GM21528 (cell line): ENCODE measurements around the gene BOK.
"Not testable (repeated sequence)": the region's sequence is repeated elsewhere in the genome, so short reads cannot be mapped to it uniquely, and the experiment has no call there.

Experiments used
- ATAC-seq: cut with Tn5 transposase; IDR thresholded peaks from one replicate; pipeline ENCODE4 v1.9.1; 2021; ENCODE audit warnings: mild to moderate bottlenecking, moderate library complexity; ENCODE audit not compliant: unreplicated experiment, low FRiP score

The BOK gene

DNA sequence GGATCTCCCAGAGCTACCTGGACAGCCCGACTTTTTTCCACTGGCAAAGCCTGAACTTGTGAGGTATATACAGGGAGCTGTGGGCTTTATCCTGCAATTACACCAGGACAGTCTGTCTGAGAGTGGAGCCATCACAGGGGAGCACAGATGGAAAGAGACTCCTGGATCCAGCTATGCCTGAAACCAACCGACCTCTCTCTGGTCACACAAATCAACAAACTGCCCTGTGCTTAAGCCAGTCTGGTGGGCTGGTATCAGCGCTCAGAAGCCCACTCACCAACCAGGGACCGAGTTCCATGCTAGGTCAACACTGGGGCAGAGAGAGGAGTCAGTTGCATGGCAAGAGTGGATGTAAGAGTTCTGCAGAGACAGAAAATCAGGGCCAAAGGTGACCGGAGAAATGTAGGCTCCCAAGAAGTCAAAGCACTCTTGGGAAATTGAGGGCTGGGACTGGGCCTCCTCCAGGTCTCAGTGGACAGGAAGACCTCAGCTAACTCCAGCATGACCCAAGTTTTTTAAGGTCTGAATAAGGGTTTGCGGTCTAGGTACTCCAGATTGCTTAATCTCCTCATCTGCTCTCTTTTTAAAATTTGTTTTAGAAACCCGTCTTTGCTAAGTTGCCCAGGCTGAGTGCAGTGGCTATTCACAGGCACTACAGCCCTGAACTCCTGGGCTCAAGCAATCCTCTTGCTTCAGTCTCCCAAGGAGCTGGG is 3.8 kb upstream of the BOK start:
- no peak for ATAC-seq

DNA sequence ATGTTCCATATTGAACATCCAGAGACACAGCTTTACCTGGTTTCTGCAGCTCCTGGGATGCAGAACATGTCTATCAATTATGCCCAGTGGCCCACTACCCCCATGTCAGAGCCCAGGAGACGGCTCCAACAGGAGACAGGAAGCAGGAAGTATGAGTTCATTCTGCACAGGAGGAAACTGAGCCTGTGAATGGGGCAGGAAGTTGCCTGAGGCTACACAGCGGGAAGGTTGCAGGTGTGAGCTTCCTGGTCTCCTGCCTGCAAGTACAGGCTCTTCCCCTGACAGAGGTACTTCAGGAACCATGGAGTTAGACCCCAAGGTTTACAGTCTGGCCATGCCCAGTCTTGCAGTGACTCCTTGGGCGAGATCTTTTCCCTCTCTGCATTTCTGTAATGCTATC is 2.8 kb upstream of the BOK start:
- no peak for ATAC-seq

DNA sequence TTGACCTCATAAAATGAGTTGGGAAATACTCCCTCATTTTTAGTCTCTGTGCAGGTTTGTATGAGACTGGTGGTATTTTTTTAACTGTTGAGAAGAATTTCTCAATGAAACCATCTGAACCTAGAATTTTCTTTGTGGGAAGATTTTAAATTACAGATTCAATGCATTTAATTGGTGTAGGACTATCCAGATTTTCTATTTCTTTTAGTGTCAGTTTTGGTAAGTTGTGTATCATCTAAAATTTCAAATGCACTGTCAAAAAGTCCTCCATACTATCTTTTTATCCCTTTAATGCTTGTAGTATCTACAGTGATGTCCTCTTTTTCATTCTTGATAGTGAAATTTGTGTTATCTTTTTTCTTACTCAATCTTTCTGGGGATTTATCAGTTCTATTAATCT is 1.8 kb upstream of the BOK start:
- no peak for ATAC-seq

DNA sequence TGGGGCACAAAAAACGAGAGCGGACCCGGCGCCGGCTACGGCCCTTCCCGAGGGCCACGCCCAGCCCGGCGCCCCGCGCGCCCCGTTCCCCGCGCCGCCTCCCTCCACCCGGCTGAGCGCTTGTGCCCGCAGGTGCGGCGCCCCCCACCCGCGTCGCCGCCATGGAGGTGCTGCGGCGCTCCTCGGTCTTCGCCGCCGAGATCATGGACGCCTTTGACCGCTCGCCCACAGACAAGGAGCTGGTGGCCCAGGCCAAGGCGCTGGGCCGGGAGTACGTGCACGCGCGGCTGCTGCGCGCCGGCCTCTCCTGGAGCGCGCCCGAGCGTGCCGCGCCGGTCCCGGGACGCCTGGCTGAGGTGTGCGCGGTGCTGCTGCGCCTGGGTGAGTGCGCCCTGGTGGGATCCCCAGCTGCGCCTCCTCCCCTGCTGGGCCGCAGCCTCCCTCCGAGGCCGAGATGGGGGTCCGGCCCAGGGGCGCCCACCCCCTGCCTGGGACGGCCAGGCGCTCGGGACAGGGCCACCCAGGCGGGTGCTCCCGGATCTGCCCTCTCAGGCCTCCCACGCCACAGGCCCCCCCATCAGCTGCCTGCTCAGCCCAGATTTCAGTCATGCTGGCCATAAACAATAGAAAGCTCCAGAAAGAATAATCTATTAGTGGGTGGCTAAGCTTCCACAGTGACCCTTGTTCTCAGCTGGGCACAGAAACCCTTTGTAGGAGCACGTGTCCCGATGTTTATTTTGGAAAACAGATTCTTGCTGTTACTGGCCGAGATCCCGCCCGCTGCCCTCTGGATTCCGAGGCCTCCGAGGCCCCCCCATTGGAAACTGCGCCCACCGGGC is 997 bp downstream of the BOK start:
- no peak for ATAC-seq

GRCh38 chr2:241560162-241560882 is 1.8 kb downstream of the BOK start:
- no peak for ATAC-seq

DNA sequence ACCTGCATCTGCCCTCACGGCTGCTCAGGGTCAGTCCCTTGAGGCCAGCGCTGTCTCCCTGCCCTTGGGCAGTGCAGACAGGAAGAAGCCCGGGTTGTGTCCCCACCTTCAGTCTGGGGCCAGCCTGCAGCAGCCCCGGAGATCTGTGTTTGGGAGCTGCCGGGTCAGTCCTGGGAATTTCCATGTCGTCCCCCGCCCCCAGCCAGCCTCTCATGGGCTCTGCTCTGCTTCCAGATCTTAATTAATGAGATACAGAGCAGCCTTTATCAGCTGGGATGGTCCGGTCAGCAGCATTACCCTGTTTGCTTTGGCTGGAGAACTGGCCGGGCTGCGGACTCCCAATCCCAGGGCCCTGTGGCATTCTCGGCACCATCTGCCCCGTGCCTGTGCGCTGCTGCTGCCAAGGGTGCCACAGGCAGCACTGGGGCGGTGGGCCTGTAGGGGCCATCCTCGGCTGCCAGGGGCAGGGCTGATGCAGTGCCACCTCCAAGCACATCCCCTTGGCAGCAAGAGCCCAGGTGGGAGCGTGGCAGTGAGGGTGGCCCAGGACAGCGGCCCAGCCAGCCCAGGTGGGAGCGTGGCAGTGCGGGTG is 2.4 kb downstream of the BOK start:
- no peak for ATAC-seq

GRCh38 chr2:241561832-241562231 is 3.3 kb downstream of the BOK start:
- ATAC-seq, result no peak

DNA sequence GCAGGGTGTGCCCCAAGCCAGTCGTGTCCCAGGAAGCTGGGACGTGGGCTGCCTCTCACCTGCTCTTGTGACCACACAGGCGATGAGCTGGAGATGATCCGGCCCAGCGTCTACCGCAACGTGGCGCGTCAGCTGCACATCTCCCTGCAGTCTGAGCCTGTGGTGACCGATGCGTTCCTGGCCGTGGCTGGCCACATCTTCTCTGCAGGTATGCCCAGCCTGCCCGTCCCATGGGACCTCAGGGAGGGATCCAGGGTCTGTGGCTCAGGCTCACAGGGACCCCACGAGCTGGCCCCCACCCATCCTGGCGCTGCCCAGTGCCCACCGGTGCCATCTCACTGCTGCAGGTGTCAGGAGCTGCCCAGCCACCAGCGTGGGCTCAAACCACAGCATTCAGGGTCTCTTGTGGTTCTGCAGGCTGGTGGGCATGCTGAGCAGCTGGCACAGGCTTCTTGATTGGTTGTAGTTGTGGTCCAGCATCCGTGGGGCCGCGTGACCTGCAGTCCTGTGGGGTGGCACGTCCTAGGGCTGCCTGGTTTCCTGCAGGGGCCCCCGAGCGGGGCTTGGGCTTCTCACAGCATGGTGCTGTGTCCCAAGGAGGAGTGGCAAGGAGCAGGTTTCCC is 3.8 kb downstream of the BOK start:
- ATAC-seq, result no peak

DNA sequence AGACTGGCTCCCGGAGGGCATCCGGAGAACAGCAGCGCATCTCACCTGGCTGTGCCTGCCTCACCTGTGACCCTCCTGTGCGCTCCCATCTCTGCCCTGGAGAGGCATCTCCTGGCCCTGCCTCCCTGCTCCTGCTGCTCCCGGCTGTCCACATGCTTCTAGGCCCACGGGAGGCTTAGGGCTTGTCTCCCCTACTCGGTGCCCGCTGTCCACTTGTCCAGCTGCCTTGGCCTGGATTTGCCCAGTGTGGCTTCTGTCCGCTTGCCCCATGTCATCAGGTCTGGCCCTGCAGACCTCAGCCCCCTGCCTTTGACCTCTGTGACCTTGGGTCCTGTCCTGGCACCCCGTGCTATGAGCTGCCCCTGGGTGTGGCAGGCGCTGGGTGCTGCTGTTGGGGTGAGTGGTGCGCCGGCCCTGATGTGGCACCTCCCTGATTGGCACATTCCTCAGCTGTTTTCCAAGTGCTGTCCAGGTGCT is 4.5 kb downstream of the BOK start:
- ATAC-seq, result no peak

DNA sequence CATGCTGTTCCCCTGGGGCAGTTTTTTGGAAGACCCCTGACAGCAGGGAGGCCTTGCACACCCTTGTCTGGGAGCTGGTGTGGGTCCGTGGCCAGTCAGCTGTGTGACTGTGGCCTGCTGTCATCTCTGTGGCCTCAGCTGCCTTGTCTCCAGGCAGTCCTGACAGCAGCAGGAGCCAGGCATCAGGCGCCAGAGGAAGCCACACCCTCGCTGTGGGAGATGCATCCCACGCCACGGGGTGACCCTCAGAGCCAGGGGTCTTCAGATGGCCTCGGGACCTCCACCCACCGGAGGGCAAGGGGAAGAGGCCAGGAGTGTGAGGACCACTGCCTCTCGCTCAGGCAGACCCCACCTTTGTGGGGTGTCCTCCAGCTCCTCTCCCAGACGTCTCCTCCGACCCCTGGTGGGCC is 5.0 kb downstream of the BOK start:
- no peak for ATAC-seq

DNA sequence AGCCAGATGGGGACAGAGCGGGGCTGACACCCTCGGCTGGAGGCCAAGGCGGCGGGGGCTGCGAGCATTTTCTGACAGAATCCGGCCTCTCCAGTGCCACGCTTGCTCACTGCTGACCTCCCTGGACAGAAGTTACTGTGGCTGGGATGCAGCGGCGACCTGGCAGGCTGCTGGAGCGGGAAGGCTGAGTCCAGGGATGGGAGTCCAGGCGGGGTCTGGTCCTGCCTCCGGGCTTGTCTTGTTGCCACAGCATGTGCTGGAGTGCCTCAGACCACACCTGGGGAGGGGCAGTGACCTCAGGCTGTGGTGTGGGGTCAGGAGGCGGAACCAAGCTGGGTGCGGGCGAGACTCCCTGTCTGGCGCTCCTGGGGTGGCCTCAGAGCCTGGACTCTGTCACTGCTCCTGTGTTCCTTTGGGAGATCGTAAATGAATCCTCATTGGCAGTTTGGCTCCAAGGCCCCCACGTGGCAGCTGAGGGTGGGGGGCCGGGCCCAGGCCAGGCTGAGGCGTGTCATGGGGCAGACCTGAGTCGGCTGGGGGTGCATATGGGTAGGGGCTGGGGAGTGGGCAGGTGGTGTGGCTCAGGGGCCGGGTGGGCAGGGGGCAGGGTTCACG is 5.5 kb downstream of the BOK start:
- ATAC-seq, result no peak

GRCh38 chr2:241564596-241565410 is 6.3 kb downstream of the BOK start:
- no peak for ATAC-seq

DNA sequence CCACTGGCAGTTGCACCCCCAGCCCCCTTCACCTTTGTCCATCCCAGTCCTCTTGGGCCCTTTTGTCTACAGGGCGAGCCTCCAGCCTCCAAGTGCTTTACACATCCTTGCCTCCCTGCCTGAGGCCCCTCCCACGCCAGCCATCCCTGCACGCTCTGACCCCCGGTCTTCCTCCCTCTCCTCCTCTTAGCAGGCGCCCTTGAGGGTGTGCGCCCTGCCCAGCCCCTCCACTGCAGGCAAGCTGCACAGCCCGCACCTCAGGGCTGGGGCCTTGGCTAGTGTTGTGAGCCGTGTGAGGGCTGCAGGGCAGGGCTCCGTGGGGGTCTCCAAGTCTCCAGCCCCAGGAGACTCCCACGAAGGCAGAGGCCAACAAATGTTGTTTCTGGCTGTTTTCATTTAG is 6.9 kb downstream of the BOK start:
- ATAC-seq, result no peak

DNA sequence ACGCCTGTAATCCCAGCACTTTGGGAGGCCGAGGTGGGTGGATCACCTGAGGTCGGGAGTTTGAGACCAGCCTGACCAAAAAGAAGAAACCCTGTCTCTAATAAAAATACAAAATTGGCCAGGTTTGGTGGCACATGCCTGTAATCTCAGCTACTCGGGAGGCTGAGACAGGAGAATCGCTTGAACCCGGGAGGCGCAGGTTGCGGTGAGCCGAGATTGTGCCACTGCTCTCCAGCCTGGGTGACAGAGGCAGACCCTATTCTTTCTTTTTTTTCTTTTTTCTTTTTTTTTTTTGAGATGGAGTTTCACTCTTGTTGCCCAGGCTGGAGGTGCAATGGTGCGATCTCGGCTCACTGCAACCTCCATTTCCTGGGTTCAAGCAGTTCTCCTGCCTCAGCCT is 7.5 kb downstream of the BOK start:
- not testable (repeated sequence) for ATAC-seq

GRCh38 chr2:241566468-241566867 is 7.9 kb downstream of the BOK start:
- no peak for ATAC-seq

DNA sequence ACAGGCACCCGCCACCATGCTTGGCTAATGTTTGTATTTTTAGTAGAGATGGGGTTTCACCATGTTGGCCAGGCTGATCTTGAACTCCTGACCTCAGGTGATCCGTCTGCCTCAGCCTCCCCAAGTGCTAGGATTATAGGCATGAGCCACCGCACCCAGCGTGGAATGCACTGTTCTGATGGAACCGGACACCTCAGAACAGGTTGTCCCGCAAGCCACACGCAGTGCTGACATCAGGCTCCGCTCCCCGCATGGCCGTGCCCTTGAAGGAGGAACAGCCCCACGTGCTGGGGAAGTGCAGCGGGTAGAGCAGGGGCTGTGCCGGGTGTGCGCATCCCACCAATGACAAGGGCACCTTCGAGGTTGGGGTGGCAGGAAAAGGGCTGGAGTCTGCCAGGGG is 8.7 kb downstream of the BOK start:
- ATAC-seq, result not testable (repeated sequence)

GRCh38 chr2:241567776-241568175 is 9.2 kb downstream of the BOK start:
- ATAC-seq, result no peak

GRCh38 chr2:241568726-241569125 is 10.2 kb downstream of the BOK start:
- no peak for ATAC-seq

DNA sequence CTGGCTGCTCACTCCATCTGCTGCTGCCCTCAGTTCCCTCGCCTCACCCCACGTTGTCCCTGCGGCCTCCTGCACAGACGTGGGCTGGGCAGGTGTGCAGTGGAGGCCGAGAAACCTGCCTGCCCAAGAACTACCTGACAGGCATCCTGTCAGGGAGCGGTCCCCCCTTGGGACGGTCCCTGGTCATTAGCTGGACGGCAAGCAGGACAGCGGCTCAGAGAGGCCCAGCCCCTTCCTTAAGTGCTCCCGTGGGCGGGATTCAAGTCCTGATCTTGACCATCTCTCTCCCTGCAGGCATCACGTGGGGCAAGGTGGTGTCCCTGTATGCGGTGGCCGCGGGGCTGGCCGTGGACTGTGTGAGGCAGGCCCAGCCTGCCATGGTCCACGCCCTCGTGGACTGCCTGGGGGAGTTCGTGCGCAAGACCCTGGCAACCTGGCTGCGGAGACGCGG is 11.3 kb downstream of the BOK start:
- ATAC-seq, result no peak
